HEK293 (cell line): ENCODE results near the gene SLC35A2.

ENCODE experiments used
- CTCF ChIP-seq: fragments of 450-650 bp; formaldehyde crosslinking; IDR thresholded peaks from 2 replicates; pipeline ENCODE4 v1.5.1; 2016; ENCODE audit warnings: missing biosample characterization, missing genetic modification characterization
- FEZF1 ChIP-seq: fragments of 450-650 bp; formaldehyde crosslinking; IDR thresholded peaks from 2 replicates; pipeline ENCODE4 v1.5.1; 2016; ENCODE audit warnings: missing biosample characterization, missing genetic modification characterization
- KLF9 ChIP-seq: fragments of 450-650 bp; formaldehyde crosslinking; IDR thresholded peaks from 2 replicates; pipeline ENCODE4 v1.5.1; 2016; ENCODE audit warnings: missing biosample characterization, missing genetic modification characterization, low read depth
- PATZ1 ChIP-seq: fragments of 450-650 bp; formaldehyde crosslinking; IDR thresholded peaks from 2 replicates; pipeline ENCODE4 v1.5.1; 2016; ENCODE audit warnings: missing biosample characterization, missing genetic modification characterization
- REST ChIP-seq: fragments of 450-650 bp; formaldehyde crosslinking; IDR thresholded peaks from 2 replicates; pipeline ENCODE4 v1.5.1; 2016; ENCODE audit warnings: missing biosample characterization, missing genetic modification characterization
- SALL2 ChIP-seq: fragments of 450-650 bp; formaldehyde crosslinking; IDR thresholded peaks from 2 replicates; pipeline ENCODE4 v1.5.0; 2017; ENCODE audit warnings: missing biosample characterization, mild to moderate bottlenecking, missing genetic modification characterization, borderline replicate concordance
- SETDB1 ChIP-seq: IDR thresholded peaks from one replicate; pipeline ENCODE4 v1.6.1; 2017; ENCODE audit warnings: mild to moderate bottlenecking, low read length, moderate library complexity, mixed read lengths; ENCODE audit not compliant: insufficient read length
- SP2 ChIP-seq: fragments of 450-650 bp; formaldehyde crosslinking; IDR thresholded peaks from 2 replicates; pipeline ENCODE4 v1.5.1; 2016; ENCODE audit warnings: missing biosample characterization, missing genetic modification characterization
- ZBTB10 ChIP-seq: fragments of 450-650 bp; formaldehyde crosslinking; IDR thresholded peaks from 2 replicates; pipeline ENCODE4 v1.5.1; 2016; ENCODE audit warnings: missing biosample characterization, missing genetic modification characterization
- ZFP41 ChIP-seq: fragments of 450-650 bp; formaldehyde crosslinking; IDR thresholded peaks from 2 replicates; pipeline ENCODE4 v1.5.1; 2016; ENCODE audit warnings: missing biosample characterization, missing genetic modification characterization, borderline replicate concordance
- ZIC2 ChIP-seq: fragments of 450-650 bp; formaldehyde crosslinking; IDR thresholded peaks from 2 replicates; pipeline ENCODE4 v1.5.1; 2016; ENCODE audit warnings: missing biosample characterization, missing genetic modification characterization
- ZNF16 ChIP-seq: fragments of 450-650 bp; formaldehyde crosslinking; IDR thresholded peaks from 2 replicates; pipeline ENCODE4 v1.5.1; 2016; ENCODE audit warnings: low read depth, missing biosample characterization, missing genetic modification characterization
- ZNF19 ChIP-seq: fragments of 450-650 bp; formaldehyde crosslinking; IDR thresholded peaks from 2 replicates; pipeline ENCODE4; 2016; ENCODE audit warnings: missing biosample characterization, missing genetic modification characterization, low read depth
- ZNF266 ChIP-seq: fragments of 450-650 bp; formaldehyde crosslinking; IDR thresholded peaks from 2 replicates; pipeline ENCODE4 v1.5.1; 2016; ENCODE audit warnings: missing biosample characterization, missing genetic modification characterization, low read depth
- ZNF302 ChIP-seq: fragments of 450-650 bp; formaldehyde crosslinking; IDR thresholded peaks from 2 replicates; pipeline ENCODE4 v1.5.1; 2016; ENCODE audit warnings: missing biosample characterization, missing genetic modification characterization, low read depth
- ZNF423 ChIP-seq: fragments of 450-650 bp; formaldehyde crosslinking; IDR thresholded peaks from 2 replicates; pipeline ENCODE4 v1.5.1; 2016; ENCODE audit warnings: missing biosample characterization, missing genetic modification characterization
- ZNF449 ChIP-seq: fragments of 450-650 bp; formaldehyde crosslinking; IDR thresholded peaks from 2 replicates; pipeline ENCODE4 v1.5.1; 2017; ENCODE audit warnings: missing biosample characterization, mild to moderate bottlenecking, missing genetic modification characterization, moderate library complexity
- ZNF580 ChIP-seq: fragments of 450-650 bp; formaldehyde crosslinking; IDR thresholded peaks from 2 replicates; pipeline ENCODE4 v1.5.1; 2016; ENCODE audit warnings: missing biosample characterization, missing genetic modification characterization
- ZNF600 ChIP-seq: fragments of 450-650 bp; formaldehyde crosslinking; IDR thresholded peaks from 2 replicates; pipeline ENCODE4 v1.5.1; 2016; ENCODE audit warnings: missing biosample characterization, missing genetic modification characterization
- ZNF624 ChIP-seq: fragments of 450-650 bp; formaldehyde crosslinking; IDR thresholded peaks from 2 replicates; pipeline ENCODE4 v1.5.1; 2017; ENCODE audit warnings: missing biosample characterization, missing genetic modification characterization
- ZNF660 ChIP-seq: fragments of 450-650 bp; IDR thresholded peaks from 2 replicates; pipeline ENCODE4 v1.5.1; 2018; ENCODE audit warnings: missing biosample characterization, mild to moderate bottlenecking, missing genetic modification characterization
- ZNF76 ChIP-seq: fragments of 450-650 bp; formaldehyde crosslinking; IDR thresholded peaks from 2 replicates; pipeline ENCODE4; 2016; ENCODE audit warnings: low read depth, missing biosample characterization, missing genetic modification characterization, borderline replicate concordance
- ZNF791 ChIP-seq: fragments of 450-650 bp; formaldehyde crosslinking; IDR thresholded peaks from 2 replicates; pipeline ENCODE4 v1.5.1; 2016; ENCODE audit warnings: missing biosample characterization, missing genetic modification characterization
- ZNF830 ChIP-seq: fragments of 450-650 bp; IDR thresholded peaks from 2 replicates; pipeline ENCODE4 v1.5.0; 2018; ENCODE audit warnings: missing biosample characterization, missing genetic modification characterization, low read depth, mild to moderate bottlenecking, moderate library complexity
- ZSCAN18 ChIP-seq: fragments of 450-650 bp; formaldehyde crosslinking; IDR thresholded peaks from 2 replicates; pipeline ENCODE4 v1.5.1; 2016; ENCODE audit warnings: missing biosample characterization, missing genetic modification characterization

The SLC35A2 gene

GRCh38 chrX:48897157-48897624, 14.3 kb downstream of the SLC35A2 start (continued):
- peak; percentile 82 for TF ChIP-seq KLF9 (tag by site-specific recombination)
- TF ChIP-seq ZNF449 (tag by site-specific recombination): peak; percentile 42; the same call in 1 of the 2 replicates
- TF ChIP-seq ZFP41 (tag by site-specific recombination): no peak
- peak; percentile 29 for TF ChIP-seq SP2 (tag by site-specific recombination)
- no peak for TF ChIP-seq SETDB1
- no peak for TF ChIP-seq ZNF302 (tag by site-specific recombination)
- no peak for TF ChIP-seq ZIC2 (tag by site-specific recombination)
- TF ChIP-seq CTCF (tag by site-specific recombination): no peak
- TF ChIP-seq FEZF1 (tag by site-specific recombination): no peak
- no peak for TF ChIP-seq ZNF624
- 0 out of 2 replicates have a peak, but pooled peaks have one; percentile 15 for TF ChIP-seq REST (tag by site-specific recombination)
- no peak for TF ChIP-seq ZNF266 (tag by site-specific recombination)
- no peak for TF ChIP-seq ZNF16
- no peak for TF ChIP-seq ZSCAN18
- no peak for TF ChIP-seq ZNF830 (tag by site-specific recombination)
- TF ChIP-seq ZBTB10: no peak
- TF ChIP-seq ZNF600: no peak
- peak; percentile 30; the same call in 1 of the 2 replicates for TF ChIP-seq PATZ1
- TF ChIP-seq ZNF76 (tag by site-specific recombination): peak; percentile 81
- no peak for TF ChIP-seq SALL2
- TF ChIP-seq ZNF791 (tag by site-specific recombination): no peak
- no peak for TF ChIP-seq ZNF19
- TF ChIP-seq ZNF580 (tag by site-specific recombination): peak; percentile 50; the same call in 1 of the 2 replicates
- TF ChIP-seq ZNF660 (tag by site-specific recombination): peak; percentile 8; the same call in 1 of the 2 replicates
- no peak for TF ChIP-seq ZNF423 (tag by site-specific recombination)
